ENCODE results near the gene IRX6.

The IRX6 gene

GRCh38 chr16:55323637-55324271 lies at the start of gene IRX6:
Gene IRX6 (plus strand): TSS chr16:55324203. CDS start chr16:55325092, 889 bp downstream.
- DNase-seq = no peak

GRCh38 chr16:55274391-55274790 lies 49.6 kb upstream of the IRX6 start:
- DNase-seq = no peak

- no peak for DNase-seq
Measured at GRCh38 chr16:55275167-55275566, 48.8 kb upstream of the IRX6 start.

DNA sequence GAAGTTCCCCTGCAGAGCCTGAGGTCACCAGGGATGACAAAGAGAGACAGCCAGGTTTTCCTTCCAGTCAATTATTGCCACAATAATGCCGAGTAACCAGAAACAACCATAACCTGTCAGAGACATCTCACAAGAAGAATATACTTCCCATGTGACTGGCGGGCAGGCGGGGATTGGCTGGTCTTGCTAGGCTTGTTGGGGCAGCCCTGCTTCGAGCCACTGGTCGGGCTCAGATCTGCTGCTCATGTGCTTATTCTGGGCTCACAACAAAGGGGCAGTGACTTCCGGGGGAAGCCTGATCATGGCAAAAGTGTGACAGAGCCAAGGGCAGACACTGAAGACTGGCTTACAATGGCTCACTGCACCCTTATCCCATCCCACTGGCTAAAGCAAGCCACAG lies 48.1 kb upstream of the IRX6 start:
- DNase-seq = no peak

GRCh38 chr16:55277536-55277935 lies 46.5 kb upstream of the IRX6 start:
- DNase-seq = no peak

DNA sequence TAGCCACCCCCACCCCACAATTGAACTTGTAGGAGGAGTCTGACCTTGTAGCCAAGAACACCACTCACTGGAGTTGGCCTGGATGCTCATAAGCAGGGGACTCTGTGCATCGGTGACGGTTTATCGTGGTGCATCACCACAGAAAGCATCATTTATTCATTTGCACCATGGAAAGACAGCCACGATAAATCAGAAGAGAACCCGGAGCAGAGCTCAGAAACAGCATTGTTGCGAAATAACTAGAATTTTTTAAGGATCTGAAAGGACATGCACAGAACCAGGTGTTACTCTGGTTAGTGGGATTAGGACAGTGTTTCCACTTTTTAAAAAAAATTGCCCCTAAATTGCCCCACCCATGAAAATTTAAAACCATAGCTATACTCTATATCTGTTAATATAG lies 44.4 kb upstream of the IRX6 start:
- no peak for DNase-seq

GRCh38 chr16:55280587-55280986 lies 43.4 kb upstream of the IRX6 start:
- no peak for DNase-seq

- no peak for DNase-seq
Measured at GRCh38 chr16:55282441-55282840, 41.6 kb upstream of the IRX6 start.

DNA sequence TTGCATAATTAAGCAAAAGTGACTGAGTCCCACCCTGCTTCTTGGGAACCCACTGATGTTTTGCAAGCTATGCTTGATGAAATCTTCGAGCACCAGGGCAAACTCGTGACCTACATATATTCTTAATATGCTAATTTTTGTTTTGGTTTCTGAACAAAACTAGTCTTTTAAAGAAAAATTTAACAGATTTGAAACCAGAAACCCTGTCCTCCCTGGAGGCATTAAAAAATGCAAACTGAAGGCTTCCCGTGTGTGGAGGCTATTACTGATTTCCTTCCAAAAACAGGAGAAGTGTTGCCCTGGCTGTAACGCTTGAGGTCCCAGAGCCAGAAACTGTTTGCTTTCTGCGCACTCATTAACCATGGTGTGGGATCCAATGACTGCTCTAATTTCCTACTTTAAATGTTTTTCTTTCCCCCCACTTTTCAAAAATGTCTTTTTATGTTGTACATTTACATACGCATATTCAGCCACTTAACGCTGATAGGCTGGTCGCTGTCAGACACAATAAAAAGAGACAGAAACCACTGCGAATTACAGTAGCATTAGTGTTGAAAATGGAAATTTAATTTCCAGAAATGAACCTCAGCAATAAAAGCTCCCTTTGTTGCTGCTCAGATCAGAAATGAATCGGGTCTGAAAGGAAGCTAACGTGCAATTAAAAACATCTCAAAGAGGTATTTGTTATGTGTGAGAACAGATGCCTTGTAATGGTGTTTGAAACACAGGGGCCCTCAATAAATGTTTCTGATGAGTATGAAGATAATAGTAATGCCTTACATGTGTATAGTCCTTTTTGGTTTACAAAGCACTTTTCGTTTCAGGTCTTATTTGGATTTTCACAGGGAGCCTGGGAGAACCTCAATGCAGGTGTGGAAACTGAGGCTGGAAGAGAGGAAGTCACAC lies 39.9 kb upstream of the IRX6 start:
- DNase-seq = no peak

DNA sequence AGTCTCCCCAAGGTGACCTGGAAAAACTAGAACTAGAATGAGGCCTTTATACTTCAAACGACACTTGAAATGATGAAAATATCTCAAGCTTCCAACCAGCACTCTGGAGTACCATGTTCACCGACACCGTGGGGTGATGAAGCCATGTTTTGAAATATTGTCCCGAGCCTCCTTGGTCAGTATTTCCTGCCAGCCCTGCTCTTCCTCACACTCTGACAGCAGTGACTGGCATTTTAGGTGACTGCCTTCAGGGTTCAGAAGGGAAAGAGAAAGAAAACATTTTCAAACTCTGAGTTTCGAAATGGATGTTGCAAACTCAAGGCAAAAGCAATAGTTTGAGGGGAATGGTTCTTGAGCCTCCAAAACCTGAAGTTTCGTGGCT lies 39.3 kb upstream of the IRX6 start:
- DNase-seq = no peak

DNA sequence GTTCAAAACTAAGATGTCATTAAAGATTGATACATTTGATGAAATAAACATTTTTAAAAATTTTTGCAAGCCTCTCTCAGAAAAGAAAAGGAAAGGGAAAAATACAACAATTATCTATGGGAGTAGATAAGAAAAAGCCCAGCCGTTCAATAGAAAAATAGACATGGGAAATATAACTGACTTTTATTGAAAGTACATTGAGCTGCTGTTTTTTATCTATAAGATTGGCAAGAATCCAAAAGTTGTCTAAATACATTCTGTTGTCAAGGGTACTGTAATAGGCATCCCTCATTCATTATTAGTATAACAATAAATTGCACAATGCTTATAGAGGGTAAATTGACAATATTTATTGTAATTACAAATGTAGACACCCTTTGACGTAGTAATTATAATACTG lies 38.4 kb upstream of the IRX6 start:
- no peak for DNase-seq

- no peak for DNase-seq
Measured at GRCh38 chr16:55289353-55289752, 34.6 kb upstream of the IRX6 start.

DNA sequence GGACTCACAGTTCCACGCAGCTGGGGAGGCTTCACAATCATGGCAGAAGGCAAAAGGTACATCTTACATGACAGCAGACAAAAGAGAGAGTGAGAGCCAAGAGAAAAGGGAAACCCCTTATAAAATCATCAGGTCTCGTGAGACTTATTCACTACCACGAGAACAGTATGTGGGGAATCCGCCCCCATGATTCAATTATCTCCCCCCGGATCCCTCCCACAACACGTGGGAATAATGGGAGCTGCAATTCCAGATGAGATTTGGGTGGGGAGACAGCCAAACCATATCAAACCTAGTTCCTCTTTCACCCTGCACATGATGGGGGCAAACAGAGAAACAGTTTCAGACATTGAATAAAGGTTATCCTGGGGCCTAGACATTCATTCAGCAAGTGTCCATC lies 32.2 kb upstream of the IRX6 start:
- DNase-seq = no peak

GRCh38 chr16:55292491-55292890 lies 31.5 kb upstream of the IRX6 start:
- no peak for DNase-seq

DNA sequence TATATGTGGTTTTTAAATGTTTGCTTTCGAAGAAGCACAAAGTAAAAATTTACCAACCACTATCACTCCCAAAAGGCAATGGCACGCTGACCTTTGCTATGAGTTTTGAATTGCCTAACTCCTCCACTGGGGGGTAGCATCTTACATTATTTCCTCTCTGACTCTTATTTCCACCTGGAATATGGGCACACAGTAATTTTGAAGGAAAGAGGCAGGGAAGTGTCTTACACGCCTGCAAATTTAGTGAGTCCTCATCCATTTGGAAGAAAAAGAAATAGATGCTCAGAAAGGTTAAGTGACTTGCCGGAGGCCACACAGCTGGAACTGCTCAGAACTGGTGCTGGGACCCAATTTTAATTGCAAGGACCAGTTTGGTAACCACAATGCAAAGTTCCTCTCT lies 29.9 kb upstream of the IRX6 start:
- no peak for DNase-seq

GRCh38 chr16:55294931-55295342 lies 29.1 kb upstream of the IRX6 start:
- DNase-seq = no peak

GRCh38 chr16:55297062-55297909 lies 26.7 kb upstream of the IRX6 start:
- DNase-seq = no peak

DNA sequence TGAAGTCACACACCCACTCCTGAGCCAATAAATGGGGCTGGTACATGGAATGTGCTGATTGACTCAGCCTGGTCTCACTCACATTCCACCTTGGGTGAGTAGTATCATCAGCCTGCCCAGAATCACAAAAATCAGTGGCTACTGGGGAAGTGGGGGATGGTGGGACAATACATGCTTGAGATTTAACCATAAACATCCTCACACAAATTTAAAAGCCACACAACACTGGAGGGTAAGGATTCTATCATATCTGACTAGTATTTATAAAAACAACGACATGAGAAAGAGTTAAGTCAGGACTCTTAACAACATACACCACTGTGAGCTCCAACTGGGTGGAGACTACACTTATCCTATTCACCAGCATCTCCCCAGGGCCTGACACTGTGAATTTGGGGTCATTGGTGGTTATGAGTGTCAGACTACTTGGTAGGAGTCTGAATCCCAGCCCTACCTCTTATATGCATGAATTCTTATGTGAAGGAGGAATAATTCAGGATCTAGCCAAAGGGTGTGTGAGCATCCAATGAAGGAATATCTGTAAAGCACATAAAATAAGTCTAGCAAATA lies 26.0 kb upstream of the IRX6 start:
- no peak for DNase-seq

DNA sequence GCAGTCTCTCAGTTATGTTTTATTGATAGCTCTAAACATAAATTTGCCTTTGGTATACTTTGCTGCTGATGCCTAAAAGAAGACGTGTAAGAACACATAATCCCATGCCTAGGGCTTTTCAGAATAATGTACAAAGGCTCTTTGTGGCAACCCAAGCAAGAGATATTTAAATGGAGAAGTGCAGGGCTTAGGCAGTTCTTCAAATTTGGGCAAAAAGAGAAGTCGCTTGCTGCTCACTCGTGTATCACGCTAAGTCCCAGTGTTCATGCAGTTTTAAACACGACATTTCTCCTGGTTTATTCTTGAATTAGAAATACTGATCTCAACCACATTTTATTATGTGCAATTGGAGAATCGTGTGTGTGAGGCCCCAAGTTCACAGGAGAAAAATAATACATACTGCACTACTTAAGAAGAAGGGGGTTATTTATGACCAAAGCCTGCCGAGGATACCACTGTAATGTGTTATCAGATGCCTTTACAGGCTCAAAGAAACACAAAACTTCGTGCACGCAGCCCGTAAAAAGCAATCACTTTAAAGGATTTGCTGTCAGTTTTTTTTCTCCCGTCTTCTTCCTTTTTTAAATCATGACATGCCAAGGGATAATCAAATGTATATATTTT lies 22.5 kb upstream of the IRX6 start:
- DNase-seq = no peak

- DNase-seq = no peak
Measured at GRCh38 chr16:55302635-55303034, 21.4 kb upstream of the IRX6 start.

DNA sequence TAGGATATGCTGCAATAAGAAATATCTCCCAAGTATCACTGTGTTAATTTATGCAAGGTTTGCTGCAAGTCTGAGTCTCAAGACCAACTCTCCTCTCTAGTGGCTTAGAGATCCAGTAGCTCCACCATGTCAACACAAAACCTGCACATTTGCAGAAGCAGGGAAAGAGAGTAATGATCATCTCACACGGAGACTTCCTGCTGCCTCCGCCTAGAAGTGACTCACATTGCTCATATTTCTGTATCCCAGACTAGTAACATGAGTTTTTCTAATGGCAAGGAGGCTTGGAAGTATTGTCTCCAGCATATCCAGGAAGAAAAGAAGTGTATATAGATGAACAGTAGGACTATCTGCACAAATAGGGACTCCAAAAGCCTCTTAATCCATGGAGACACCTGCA lies 15.0 kb upstream of the IRX6 start:
- no peak for DNase-seq

GRCh38 chr16:55322327-55322726 lies 1.7 kb upstream of the IRX6 start:
- DNase-seq = no peak
